Epithelial cell of proximal tubule (primary cell): Measurements from ENCODE around the gene TNFRSF18. TPM values are rescaled to one million over a fixed set of nuclear protein-coding genes. Genes with fewer than 3 reads are reported as not detected.
"Not testable (repeated sequence)": the region's sequence is repeated elsewhere in the genome, so short reads cannot be mapped to it uniquely, and the experiment has no call there.

Source experiments
- DNase-seq: peaks from one replicate; pipeline ENCODE4 v3.0.0-alpha.2; 2011; ENCODE audit warnings: low read depth
- H3K4me3 ChIP-seq: 2 replicates; pipeline ENCODE4 v1.5.1; 2011; ENCODE audit warnings: low read depth, mild to moderate bottlenecking, low read length
- total RNA-seq: library from RNA; depleted of rRNA; stranded (reverse); fragments of >200 nt; gene quantifications from 2 replicates; pipeline ENCODE4 v1.2.3, GENCODE V29; 2015
- TF ChIP-seq, protein P1 (sequence below): conservative IDR thresholded peaks from 2 replicates; pipeline ENCODE4 v1.5.1; 2012; ENCODE audit warnings: low read depth, mild to moderate bottlenecking, low read length

The TNFRSF18 gene
- total RNA-seq, 1 donor from 2014 or later: 3.1 TPM

GRCh38 chr1:1199141-1199960 lies 7.0 kb downstream of the TNFRSF18 start:
- DNase-seq: no peak
- no peak overlapping the region for H3K4me3 ChIP-seq
- TF ChIP-seq, protein P1, sequence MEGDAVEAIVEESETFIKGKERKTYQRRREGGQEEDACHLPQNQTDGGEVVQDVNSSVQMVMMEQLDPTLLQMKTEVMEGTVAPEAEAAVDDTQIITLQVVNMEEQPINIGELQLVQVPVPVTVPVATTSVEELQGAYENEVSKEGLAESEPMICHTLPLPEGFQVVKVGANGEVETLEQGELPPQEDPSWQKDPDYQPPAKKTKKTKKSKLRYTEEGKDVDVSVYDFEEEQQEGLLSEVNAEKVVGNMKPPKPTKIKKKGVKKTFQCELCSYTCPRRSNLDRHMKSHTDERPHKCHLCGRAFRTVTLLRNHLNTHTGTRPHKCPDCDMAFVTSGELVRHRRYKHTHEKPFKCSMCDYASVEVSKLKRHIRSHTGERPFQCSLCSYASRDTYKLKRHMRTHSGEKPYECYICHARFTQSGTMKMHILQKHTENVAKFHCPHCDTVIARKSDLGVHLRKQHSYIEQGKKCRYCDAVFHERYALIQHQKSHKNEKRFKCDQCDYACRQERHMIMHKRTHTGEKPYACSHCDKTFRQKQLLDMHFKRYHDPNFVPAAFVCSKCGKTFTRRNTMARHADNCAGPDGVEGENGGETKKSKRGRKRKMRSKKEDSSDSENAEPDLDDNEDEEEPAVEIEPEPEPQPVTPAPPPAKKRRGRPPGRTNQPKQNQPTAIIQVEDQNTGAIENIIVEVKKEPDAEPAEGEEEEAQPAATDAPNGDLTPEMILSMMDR: no peak

DNA sequence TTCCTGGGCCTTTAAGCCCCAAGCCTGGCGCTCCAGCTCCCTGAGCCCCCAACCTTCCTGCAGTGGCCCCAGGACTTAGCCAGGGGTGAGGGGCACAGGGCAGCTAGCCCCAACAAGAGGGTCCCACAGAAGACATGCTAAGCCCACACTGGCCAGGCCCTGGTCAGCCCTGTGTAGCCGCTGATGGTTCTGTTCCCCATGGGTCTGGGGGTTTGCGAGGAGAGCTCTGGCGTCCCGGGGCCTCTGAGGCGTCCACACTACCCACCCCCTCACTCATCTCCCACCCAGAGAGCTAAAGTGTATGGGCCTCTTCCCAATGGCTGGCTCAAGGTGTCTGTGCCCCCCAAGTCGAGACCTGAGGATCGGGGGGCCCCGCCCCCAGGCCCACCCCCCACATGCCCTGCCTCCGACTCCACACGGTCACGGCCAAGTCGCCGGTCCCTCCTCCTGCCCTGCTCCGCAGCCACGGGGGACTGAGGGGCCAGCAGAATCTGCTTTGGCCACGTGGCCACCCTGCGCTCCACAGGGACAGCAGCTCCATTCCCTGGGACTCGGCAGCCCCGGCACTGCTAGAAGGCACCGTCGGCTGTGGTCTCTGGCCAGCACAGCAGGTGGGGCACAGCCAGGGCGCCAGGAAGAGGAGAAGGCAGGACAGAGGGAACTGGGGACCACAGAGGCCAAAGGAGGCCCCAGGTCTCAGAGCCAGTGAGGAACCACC lies 7.8 kb downstream of the TNFRSF18 start:
- no peak overlapping the region for H3K4me3 ChIP-seq
- TF ChIP-seq, protein P1: no peak
- no peak for DNase-seq

DNA sequence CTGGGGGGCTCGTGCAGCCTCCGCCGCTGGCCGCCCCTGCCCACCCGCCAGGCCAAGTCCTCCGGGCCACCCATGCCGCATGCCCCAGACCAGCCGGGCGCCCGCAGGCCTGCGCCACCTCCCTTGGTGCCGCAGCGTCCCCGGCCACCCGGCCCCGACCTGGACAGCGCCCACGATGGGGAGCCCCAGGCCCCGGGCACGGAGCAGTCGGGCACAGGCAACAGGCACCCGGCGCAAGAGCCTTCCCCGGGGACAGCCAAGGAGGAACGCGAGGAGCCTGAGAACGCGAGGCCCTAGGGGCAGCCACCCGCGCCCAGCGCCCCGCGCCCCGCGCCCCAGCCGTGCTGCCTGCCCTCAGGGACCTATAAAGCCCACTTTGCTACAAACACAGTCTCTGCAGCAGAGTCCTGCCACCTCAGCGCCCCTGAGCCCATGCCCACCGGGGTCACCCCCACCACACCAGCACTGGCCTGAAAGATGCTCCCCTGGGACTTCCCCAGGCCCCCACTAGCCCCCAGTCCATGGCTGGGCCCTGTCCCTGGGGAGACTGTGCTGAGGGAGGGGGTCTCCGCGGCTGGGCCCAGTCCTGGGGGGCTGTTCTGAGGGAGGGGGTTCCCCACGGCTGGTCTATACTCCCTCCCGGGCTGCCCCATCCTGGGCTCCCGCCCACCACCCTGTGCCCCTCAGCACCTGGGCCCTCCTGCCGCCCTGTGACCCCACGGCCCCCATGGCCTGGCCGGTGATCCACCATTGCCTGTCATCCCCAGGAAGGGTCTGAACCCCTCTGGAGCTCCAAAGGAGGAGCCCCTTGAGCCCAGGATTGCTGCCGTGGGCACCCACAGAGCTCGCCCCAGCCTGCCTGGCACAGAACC lies 8.6 kb downstream of the TNFRSF18 start:
- no peak overlapping the region for H3K4me3 ChIP-seq
- TF ChIP-seq, protein P1: no peak
- no peak for DNase-seq

- DNase-seq: no peak
- no peak overlapping the region for H3K4me3 ChIP-seq
Observed at GRCh38 chr1:1197188-1197500, 9.2 kb downstream of the TNFRSF18 start.

GRCh38 chr1:1196431-1197187 lies 9.8 kb downstream of the TNFRSF18 start:
- H3K4me3 ChIP-seq: no peak overlapping the region
- no peak for DNase-seq
- TF ChIP-seq, protein P1: no peak

More at GRCh38 chr1:1197188-1197500, 9.2 kb downstream of the TNFRSF18 start:
- TF ChIP-seq, protein P1: no peak

- not testable (repeated sequence) for DNase-seq, H3K4me3 ChIP-seq
Observed at GRCh38 chr1:1195726-1196125, 10.7 kb downstream of the TNFRSF18 start.
